ENCODE data around the gene INSYN2A. TPM values are rescaled to one million over a fixed set of nuclear protein-coding genes. Genes with fewer than 3 reads are reported as not detected.

The INSYN2A gene
- total and polyA plus RNA-seq, 2 donors (not counting 3 experiments of a cell fraction or from before 2014, with no cell fraction given) = 0.04 to 0.07 TPM

DNA sequence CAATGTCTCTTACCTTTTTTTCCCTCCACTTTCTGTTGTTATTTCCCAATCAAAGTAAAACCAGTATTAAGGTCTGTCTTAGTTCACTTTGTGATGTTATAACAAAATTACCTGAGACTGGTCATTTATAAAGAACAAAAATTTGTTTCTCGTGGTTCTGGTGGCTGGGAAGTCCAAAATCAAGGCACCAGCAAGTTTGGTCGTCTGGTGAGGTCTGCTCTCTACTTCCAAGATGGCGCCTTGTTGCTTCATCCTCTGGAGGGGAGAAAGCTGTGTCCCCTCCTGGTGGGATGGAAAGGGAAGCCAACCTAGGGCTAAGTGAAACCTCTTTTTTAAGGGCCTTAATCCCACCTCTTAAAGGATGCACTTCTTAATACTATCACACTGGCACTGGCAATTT lies 22.3 kb upstream of the INSYN2A start:
- Histone ChIP-seq H3K79me2 (ENCODE audit: control insufficient read depth, insufficient read depth, low read length) (no peaks in the 10 kb centered on the region), H2AFZ (ENCODE audit: low read depth, low read length) (no peak overlapping the region), H4K20me1 (replicated peaks; ENCODE audit: control insufficient read depth, extremely low read depth, insufficient read depth, low read length) (no peaks in the 10 kb centered on the region), H3K27ac (ENCODE audit: insufficient read depth, low read depth, low read length) (no peak overlapping the region), H3K4me3 (replicated peaks in 1 of 3; ENCODE audit: insufficient read depth in 1 of 3, low read depth in 1 of 3, low read length in 3 of 3) (no peak overlapping the region), H3K4me2 (ENCODE audit: insufficient read depth, low read length) (no peak overlapping the region), H3K4me1 (ENCODE audit: control insufficient read depth, extremely low read depth, insufficient read depth, low read length) (no peaks in the 10 kb centered on the region), H3K9ac (replicated peaks; ENCODE audit: extremely low read depth, insufficient read depth, low read length) (no peak overlapping the region), H3K36me3 (ENCODE audit: control insufficient read depth in 2 of 2, extremely low read depth in 1 of 2, insufficient read depth in 2 of 2, low read length in 2 of 2) (no peaks in the 10 kb centered on the region), H3K9me3 (replicated peaks; ENCODE audit: control insufficient read depth, insufficient read depth, low read length) (no peaks in the 10 kb centered on the region), H3K9me1 (replicated peaks; ENCODE audit: control insufficient read depth, extremely low read depth, insufficient read depth, low read length) (no peaks in the 10 kb centered on the region), H3K27me3 (ENCODE audit: control insufficient read depth in 2 of 2, insufficient read depth in 2 of 2, low read length in 2 of 2) (no peaks in the 10 kb centered on the region)
- intact Hi-C loops (cut with micrococcal nuclease) (no loop called here), dilution Hi-C loops (cut with MboI; ENCODE audit: extremely low pct_ligation_motif_present, low sequenced_read_pairs) (no loop called here)
- no peak for DNase-seq (ENCODE audit: low read depth, low spot score)
- BruUV-seq (replicated peaks) = no TSS peak
- ChIA-PET POLR2A (no interaction called here), CTCF (no interaction called here)
- no peak for FAIRE-seq
- TF ChIP-seq GATA2 (IDR thresholded peaks at IDR 0.05; ENCODE audit: insufficient read depth, insufficient read length, low read depth, low read length) (no peak), POLR2A (IDR thresholded peaks at IDR 0.05; ENCODE audit: low read depth, low read length) (no peak), JUN (IDR thresholded peaks at IDR 0.05; ENCODE audit: borderline replicate concordance, insufficient read depth, insufficient read length, low read depth) (no peak), EZH2 (IDR thresholded peaks at IDR 0.05; ENCODE audit: borderline replicate concordance, low read depth, low read length, severe bottlenecking) (no peak), POLR2AphosphoS5 (IDR thresholded peaks at IDR 0.05; ENCODE audit: insufficient read depth, low read depth, low read length) (no peak)
- TF ChIP-seq, protein P1, sequence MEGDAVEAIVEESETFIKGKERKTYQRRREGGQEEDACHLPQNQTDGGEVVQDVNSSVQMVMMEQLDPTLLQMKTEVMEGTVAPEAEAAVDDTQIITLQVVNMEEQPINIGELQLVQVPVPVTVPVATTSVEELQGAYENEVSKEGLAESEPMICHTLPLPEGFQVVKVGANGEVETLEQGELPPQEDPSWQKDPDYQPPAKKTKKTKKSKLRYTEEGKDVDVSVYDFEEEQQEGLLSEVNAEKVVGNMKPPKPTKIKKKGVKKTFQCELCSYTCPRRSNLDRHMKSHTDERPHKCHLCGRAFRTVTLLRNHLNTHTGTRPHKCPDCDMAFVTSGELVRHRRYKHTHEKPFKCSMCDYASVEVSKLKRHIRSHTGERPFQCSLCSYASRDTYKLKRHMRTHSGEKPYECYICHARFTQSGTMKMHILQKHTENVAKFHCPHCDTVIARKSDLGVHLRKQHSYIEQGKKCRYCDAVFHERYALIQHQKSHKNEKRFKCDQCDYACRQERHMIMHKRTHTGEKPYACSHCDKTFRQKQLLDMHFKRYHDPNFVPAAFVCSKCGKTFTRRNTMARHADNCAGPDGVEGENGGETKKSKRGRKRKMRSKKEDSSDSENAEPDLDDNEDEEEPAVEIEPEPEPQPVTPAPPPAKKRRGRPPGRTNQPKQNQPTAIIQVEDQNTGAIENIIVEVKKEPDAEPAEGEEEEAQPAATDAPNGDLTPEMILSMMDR (IDR thresholded peaks at IDR 0.05; ENCODE audit: extremely low read depth in 1 of 2, insufficient read depth in 1 of 2, low read depth in 1 of 2, low read length in 2 of 2) = no peak

DNA sequence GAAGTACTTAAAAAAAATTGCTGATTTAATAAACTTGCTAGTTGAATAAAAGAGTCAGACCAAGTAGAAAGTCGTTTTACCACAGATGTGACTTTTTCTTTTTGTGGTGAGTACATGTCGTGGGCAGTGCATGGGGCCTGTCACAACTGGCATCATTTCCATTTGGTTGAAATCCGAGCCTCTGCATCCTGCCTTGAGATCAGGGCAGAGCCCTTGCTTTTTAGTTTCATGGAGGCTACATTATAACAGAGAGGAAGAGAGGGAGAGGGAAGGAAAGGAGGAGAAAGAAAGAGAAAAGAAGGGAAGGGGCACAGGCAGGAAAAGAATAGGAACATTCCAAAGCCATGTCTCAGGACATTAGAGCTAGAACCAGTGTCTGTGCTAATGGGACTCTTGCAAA lies 20.4 kb upstream of the INSYN2A start:
- H3K36me3 ChIP-seq (ENCODE audit: control insufficient read depth in 2 of 2, extremely low read depth in 1 of 2, insufficient read depth in 2 of 2, low read length in 2 of 2) = no peaks in the 10 kb centered on the region
- no peak overlapping the region for H3K4me2 ChIP-seq (ENCODE audit: insufficient read depth, low read length)
- BruUV-seq (replicated peaks) = no TSS peak
- H3K9ac ChIP-seq (replicated peaks; ENCODE audit: extremely low read depth, insufficient read depth, low read length) = no peak overlapping the region
- DNase-seq (ENCODE audit: low read depth, low spot score) (no peak), FAIRE-seq (no peak)
- TF ChIP-seq EZH2 (IDR thresholded peaks at IDR 0.05; ENCODE audit: borderline replicate concordance, low read depth, low read length, severe bottlenecking) (no peak), POLR2A (IDR thresholded peaks at IDR 0.05; ENCODE audit: low read depth, low read length) (no peak), MAX (IDR thresholded peaks at IDR 0.05; ENCODE audit: insufficient read depth, insufficient read length) (no peak), POLR2AphosphoS5 (IDR thresholded peaks at IDR 0.05; ENCODE audit: insufficient read depth, low read depth, low read length) (no peak), JUN (IDR thresholded peaks at IDR 0.05; ENCODE audit: borderline replicate concordance, insufficient read depth, insufficient read length, low read depth) (no peak), GATA2 (IDR thresholded peaks at IDR 0.05; ENCODE audit: insufficient read depth, insufficient read length, low read depth, low read length) (no peak), MYC (IDR thresholded peaks at IDR 0.05; ENCODE audit: low read depth, low read length) (no peak), FOS (IDR thresholded peaks at IDR 0.05; ENCODE audit: borderline replicate concordance, insufficient read depth, low read length) (no peak)
- TF ChIP-seq, protein P1 (IDR thresholded peaks at IDR 0.05; ENCODE audit: extremely low read depth in 1 of 2, insufficient read depth in 1 of 2, low read depth in 1 of 2, low read length in 2 of 2) = no peak
- dilution Hi-C loops (cut with MboI; ENCODE audit: extremely low pct_ligation_motif_present, low sequenced_read_pairs) (no loop called here), intact Hi-C loops (cut with micrococcal nuclease) (no loop called here)
- H3K27ac ChIP-seq (ENCODE audit: insufficient read depth, low read depth, low read length) = no peak overlapping the region
- no peaks in the 10 kb centered on the region for H3K4me1 ChIP-seq (ENCODE audit: control insufficient read depth, extremely low read depth, insufficient read depth, low read length)
- H3K9me3 ChIP-seq (replicated peaks; ENCODE audit: control insufficient read depth, insufficient read depth, low read length) = no peaks in the 10 kb centered on the region
- no peaks in the 10 kb centered on the region for H3K27me3 ChIP-seq (ENCODE audit: control insufficient read depth in 2 of 2, insufficient read depth in 2 of 2, low read length in 2 of 2)
- CTCF ChIA-PET = no interaction called here
- no peak overlapping the region for H3K4me3 ChIP-seq (replicated peaks in 1 of 3; ENCODE audit: insufficient read depth in 1 of 3, low read depth in 1 of 3, low read length in 3 of 3)
- POLR2A ChIA-PET = no interaction called here
- H4K20me1 ChIP-seq (replicated peaks; ENCODE audit: control insufficient read depth, extremely low read depth, insufficient read depth, low read length) = no peaks in the 10 kb centered on the region
- no peak overlapping the region for H2AFZ ChIP-seq (ENCODE audit: low read depth, low read length)
- no peaks in the 10 kb centered on the region for H3K9me1 ChIP-seq (replicated peaks; ENCODE audit: control insufficient read depth, extremely low read depth, insufficient read depth, low read length)
- no peaks in the 10 kb centered on the region for H3K79me2 ChIP-seq (ENCODE audit: control insufficient read depth, insufficient read depth, low read length)
